ENCODE measurements around the gene CCDC180. TPM values are rescaled to one million over a fixed set of nuclear protein-coding genes. Genes with fewer than 3 reads are reported as not detected.

The CCDC180 gene
- total and polyA plus RNA-seq, 4 donors: 3.3 to 34.3 (median 10.1) TPM

GRCh38 chr9:97276310-97276852 is 31.1 kb upstream of the CCDC180 start:
- H3K9ac ChIP-seq (ENCODE audit: insufficient read depth in 1 of 2, low read length in 2 of 2): no peak overlapping the region
- no peaks in the 10 kb centered on the region for H3K27me3 ChIP-seq (ENCODE audit: control insufficient read depth in 3 of 3, insufficient read depth in 3 of 3, low read length in 2 of 3)
- H3K27ac ChIP-seq (ENCODE audit: low read depth in 1 of 2, low read length in 1 of 2): no peak overlapping the region
- DNase-seq (no peak), ATAC-seq (ENCODE audit: insufficient read depth, low FRiP score) (no peak)
- WGBS, 2 donors: 85 to 90% methylated on average over 6 of the region's 6 CpGs
- no peaks in the 10 kb centered on the region for H3K9me3 ChIP-seq (ENCODE audit: control insufficient read depth in 4 of 4, insufficient read depth in 3 of 4, low read length in 3 of 4)
- H3K36me3 ChIP-seq (ENCODE audit: control insufficient read depth in 4 of 4, insufficient read depth in 4 of 4, low read length in 4 of 4): peaks cover 14 to 33% (median 19%) of the 10 kb centered on the region in 4 donors
- no peak overlapping the region for H3K4me3 ChIP-seq
- TF ChIP-seq CTCF (IDR thresholded peaks at IDR 0.05; ENCODE audit: control extremely low read depth, extremely low read depth): no peak
- H3K4me1 ChIP-seq (ENCODE audit: control insufficient read depth in 5 of 5, insufficient read depth in 5 of 5, low read length in 5 of 5): no peaks in the 10 kb centered on the region

- no peak overlapping the region for H3K4me3 ChIP-seq
- no peaks in the 10 kb centered on the region for H3K27me3 ChIP-seq (ENCODE audit: control insufficient read depth in 3 of 3, insufficient read depth in 3 of 3, low read length in 2 of 3)
- H3K4me1 ChIP-seq (ENCODE audit: control insufficient read depth in 5 of 5, insufficient read depth in 5 of 5, low read length in 5 of 5): no peaks in the 10 kb centered on the region
- no peak overlapping the region for H3K9ac ChIP-seq (ENCODE audit: insufficient read depth in 1 of 2, low read length in 2 of 2)
- H3K27ac ChIP-seq (ENCODE audit: low read depth in 1 of 2, low read length in 1 of 2): no peak overlapping the region
- no peak for TF ChIP-seq CTCF (IDR thresholded peaks at IDR 0.05; ENCODE audit: control extremely low read depth, extremely low read depth)
- H3K9me3 ChIP-seq (ENCODE audit: control insufficient read depth in 4 of 4, insufficient read depth in 3 of 4, low read length in 3 of 4): peaks cover 0 to 1% (median 0%) of the 10 kb centered on the region in 4 donors
- peaks cover 14 to 43% (median 22%) of the 10 kb centered on the region in 4 donors for H3K36me3 ChIP-seq (ENCODE audit: control insufficient read depth in 4 of 4, insufficient read depth in 4 of 4, low read length in 4 of 4)
- 97% methylated on average over 7 of the region's 7 CpGs for WGBS, 2 donors
- ATAC-seq (ENCODE audit: insufficient read depth, low FRiP score) (no peak), DNase-seq (no peak)
Measured at GRCh38 chr9:97277953-97278352, 29.5 kb upstream of the CCDC180 start.

- Histone ChIP-seq H3K27me3 (ENCODE audit: control insufficient read depth in 3 of 3, insufficient read depth in 3 of 3, low read length in 2 of 3) (no peaks in the 10 kb centered on the region), H3K9ac (ENCODE audit: insufficient read depth in 1 of 2, low read length in 2 of 2) (no peak overlapping the region), H3K36me3 (ENCODE audit: control insufficient read depth in 4 of 4, insufficient read depth in 4 of 4, low read length in 4 of 4) (peaks cover 19 to 49% (median 30%) of the 10 kb centered on the region in 4 donors), H3K27ac (ENCODE audit: low read depth in 1 of 2, low read length in 1 of 2) (no peak overlapping the region), H3K9me3 (ENCODE audit: control insufficient read depth in 4 of 4, insufficient read depth in 3 of 4, low read length in 3 of 4) (peaks cover 0 to 5% (median 3%) of the 10 kb centered on the region in 4 donors), H3K4me3 (no peak overlapping the region), H3K4me1 (ENCODE audit: control insufficient read depth in 5 of 5, insufficient read depth in 5 of 5, low read length in 5 of 5) (no peaks in the 10 kb centered on the region)
- 94 to 96% methylated on average over 3 of the region's 3 CpGs for WGBS, 2 donors
- DNase-seq (no peak), ATAC-seq (ENCODE audit: insufficient read depth, low FRiP score) (no peak)
- no peak for TF ChIP-seq CTCF (IDR thresholded peaks at IDR 0.05; ENCODE audit: control extremely low read depth, extremely low read depth)
Measured at GRCh38 chr9:97280755-97281330, 26.6 kb upstream of the CCDC180 start.
